GM12878 (cell line): Measurements from ENCODE around the gene FAM110A. TPM values are rescaled to one million over a fixed set of nuclear protein-coding genes. Genes with fewer than 3 reads are reported as not detected.

Source experiments
- ATAC-seq: fragments of 200-7000 bp; cut with Tn5 transposase; 3 replicates; pipeline ENCODE4 v1.9.1; 2020; ENCODE audit warnings: mild to moderate bottlenecking, moderate library complexity
- BruUV-seq: library from RNA; stranded (reverse); fragments of 400-500 nt; replicated peaks from 2 replicates; lab custom pipeline; 2021; lab: Mats Ljungman, UMichigan
- CTCF ChIA-PET: fragments of 300-600 bp; sonication (Branson Sonifier 250); formaldehyde crosslinking; extraction: SDS; loops from one replicate; lab custom pipeline; 2021; ENCODE audit warnings: inconsistent platforms; lab: Yijun Ruan, JAX
- POLR2A ChIA-PET: fragments of 350-600 bp; formaldehyde crosslinking; extraction: SDS; loops from one replicate; lab custom pipeline; 2021; ENCODE audit warnings: inconsistent platforms; lab: Charles Lee
- RAD21 ChIA-PET: fragments of 300-600 bp; sonication (Branson Sonifier 250); formaldehyde crosslinking; loops from one replicate; lab custom pipeline; 2023; ENCODE audit warnings: antibody characterized with exemption; ENCODE audit not compliant: unreplicated experiment; lab: Charles Lee
- SMC1A ChIA-PET: fragments of 300-600 bp; sonication (Branson Sonifier 250); formaldehyde crosslinking; loops from one replicate; lab custom pipeline; 2023; ENCODE audit not compliant: unreplicated experiment, uncharacterized antibody; lab: Charles Lee
- DNase-seq: peaks from one replicate; pipeline ENCODE4 v3.0.0-alpha.2; 2011; ENCODE audit warnings: low read depth, low spot score
- FAIRE-seq: peaks from 3 replicates; lab custom pipeline; 2011; peaks lifted over from hg19 to GRCh38; lab: Jason Lieb, UNC
- H2AFZ ChIP-seq: 2 replicates; pipeline ENCODE4 v1.6.0; 2011; ENCODE audit warnings: low read depth, low read length, control low read depth; ENCODE audit not compliant: control insufficient read depth
- H3K27ac ChIP-seq: 2 replicates; pipeline ENCODE4 v1.5.1; 2011; ENCODE audit warnings: control low read depth; ENCODE audit not compliant: control insufficient read depth, insufficient read depth
- H3K27me3 ChIP-seq, 2 experiments: replicated peaks in 1 of 2; 2 replicates each; pipeline versions ENCODE4 v1.6.0 to v1.6.1; 2011; ENCODE audit warnings: low read length in 1 of 2; ENCODE audit not compliant: control insufficient read depth in 2 of 2, insufficient read depth in 2 of 2
- H3K36me3 ChIP-seq, 2 experiments: 2 replicates each; pipeline ENCODE4 v1.5.1; 2011; ENCODE audit warnings: low read length in 1 of 2; ENCODE audit not compliant: control insufficient read depth in 2 of 2, insufficient read depth in 2 of 2
- H3K4me1 ChIP-seq: 2 replicates; pipeline ENCODE4 v1.6.1; 2011; ENCODE audit warnings: mild to moderate bottlenecking, low read length, moderate library complexity, mixed read lengths; ENCODE audit not compliant: control insufficient read depth, insufficient read depth
- H3K4me2 ChIP-seq: 2 replicates; pipeline ENCODE4 v1.6.0; 2011; ENCODE audit warnings: control low read depth; ENCODE audit not compliant: control insufficient read depth, insufficient read depth
- H3K4me3 ChIP-seq: fragments of 200-600 bp; sonication (generic); 2 replicates; pipeline ENCODE4 v1.5.1; 2016
- H3K79me2 ChIP-seq: 2 replicates; pipeline ENCODE4 v1.6.0; 2011; ENCODE audit warnings: low read length; ENCODE audit not compliant: control insufficient read depth, insufficient read depth
- H3K9ac ChIP-seq: 2 replicates; pipeline ENCODE4 v1.8.0; 2011; ENCODE audit warnings: low read length, control low read depth, mixed read lengths; ENCODE audit not compliant: control insufficient read depth, insufficient read depth
- H3K9me3 ChIP-seq: replicated peaks from 3 replicates; pipeline ENCODE4 v1.5.1; 2011; ENCODE audit warnings: mild to moderate bottlenecking, low read length; ENCODE audit not compliant: control insufficient read depth, insufficient read depth
- H4K20me1 ChIP-seq: 2 replicates; pipeline ENCODE4 v1.6.0; 2011; ENCODE audit not compliant: control insufficient read depth, insufficient read depth
- FOXK2 ChIP-seq: fragments of 450-650 bp; IDR thresholded peaks from 2 replicates; pipeline ENCODE4 v1.6.1; 2017; ENCODE audit warnings: mild to moderate bottlenecking, moderate library complexity
- KAT2A ChIP-seq: conservative IDR thresholded peaks from 2 replicates; pipeline ENCODE4 v1.6.1; 2011; ENCODE audit warnings: low read depth, low read length; ENCODE audit not compliant: control insufficient read depth
- MAX ChIP-seq: IDR thresholded peaks from 2 replicates; pipeline ENCODE4 v1.6.1; 2012; ENCODE audit warnings: low read depth, low read length, improper control_type of control experiment
- MEF2B ChIP-seq: fragments of 450-650 bp; IDR thresholded peaks from 2 replicates; pipeline ENCODE4 v1.6.1; 2018; ENCODE audit warnings: mild to moderate bottlenecking, moderate library complexity; ENCODE audit not compliant: partially characterized antibody, poor library complexity, severe bottlenecking
- NFYA ChIP-seq: IDR thresholded peaks from 2 replicates; pipeline ENCODE4 v1.6.1; 2011; ENCODE audit warnings: low read depth, mild to moderate bottlenecking, low read length, improper control_type of control experiment, borderline replicate concordance
- POLR2AphosphoS5 ChIP-seq: IDR thresholded peaks from 2 replicates; pipeline ENCODE4 v1.6.1; 2011; ENCODE audit warnings: mild to moderate bottlenecking, low read length, inconsistent platforms
- RUNX3 ChIP-seq: IDR thresholded peaks from 2 replicates; pipeline ENCODE4 v1.6.1; 2012; ENCODE audit warnings: low read length, inconsistent platforms
- USF1 ChIP-seq: IDR thresholded peaks from 2 replicates; pipeline ENCODE4 v1.6.1; 2011; ENCODE audit warnings: borderline replicate concordance, low read depth, mild to moderate bottlenecking, moderate library complexity, mixed read lengths, low read length; ENCODE audit not compliant: insufficient read depth; ENCODE audit errors: extremely low read length
- USF2 ChIP-seq: IDR thresholded peaks from 2 replicates; pipeline ENCODE4 v1.6.1; 2011; ENCODE audit warnings: low read depth, low read length, improper control_type of control experiment, borderline replicate concordance
- ZNF207 ChIP-seq: fragments of 450-650 bp; IDR thresholded peaks from 2 replicates; pipeline ENCODE4 v1.6.1; 2014; ENCODE audit warnings: antibody characterized with exemption, mild to moderate bottlenecking, borderline replicate concordance
- ZNF592 ChIP-seq: fragments of 450-650 bp; IDR thresholded peaks from 2 replicates; pipeline ENCODE4 v1.6.1; 2017; ENCODE audit warnings: mild to moderate bottlenecking, moderate library complexity
- WGBS: methylation state at CpG from one replicate; pipeline ENCODE4 v1.1.6; 2016; ENCODE audit warnings: low lambda C conversion rate; ENCODE audit not compliant: insufficient replicate concordance, insufficient coverage; ENCODE audit errors: missing lambda C conversion rate; 5-methylcytosine and 5-hydroxymethylcytosine counted together
- in situ Hi-C: fragments of 300-500 bp; cut with MboI; formaldehyde crosslinking; loops from 9 replicates; pipeline ENCODE4 v1.14.3; 2018; ENCODE audit warnings: mixed read lengths
- intact Hi-C: fragments of 100-400 bp; cut with micrococcal nuclease; formaldehyde crosslinking; loops from one replicate; pipeline ENCODE4 v1.14.2; 2022; ENCODE audit not compliant: unreplicated experiment
- polyA plus RNA-seq, 11 experiments: library from polyadenylated mRNA; depleted of rRNA in 4 of 11; unstranded in 6 of 11; stranded (reverse) in 5 of 11; fragments of >200 nt; fragmentation: Nextera tagmentation in 4 of 11; fragmentation: Illumina TruSeq in 1 of 11; extraction: Ambion mirVana in 4 of 11; extraction: Trizol in 1 of 11; gene quantifications; 1 replicate in 1 of 11; 2 replicates in 10 of 11; pipeline versions ENCODE4 v1.2.1 to v1.2.3, GENCODE V29; 2011 to 2016; ENCODE audit warnings: inconsistent platforms in 2 of 11, missing spikeins in 2 of 11, low read depth in 1 of 11
- total RNA-seq, 4 experiments: library from RNA; depleted of rRNA in 3 of 4; stranded (reverse); fragments of >200 nt in 3 of 4; fragmentation: Illumina TruSeq in 1 of 4; extraction: Trizol in 1 of 4; gene quantifications; 2 replicates each; pipeline versions ENCODE4 v1.2.1 to v1.2.3, GENCODE V29; 2013 to 2021

FAM110A gene
- total and polyA plus RNA-seq, 10 of the 15 experiments (the other 5 are each of a cell fraction or from before 2014, with no cell fraction given): 1.1 to 14.8 (median 7.4) TPM

- ChIA-PET POLR2A (interaction anchor here (2.5 kb wide), 1 partner anchor 11 kb away, joined by 13 read pairs; the partner anchor contains the start of gene FAM110A), CTCF (no interaction called here), SMC1A (no interaction called here), RAD21 (interaction anchor here (0.6 to 2.5 kb wide), 2 partner anchors 10 to 799 kb away, joined by 3 to 16 read pairs; partner anchors contain the start of gene FAM110A)
- Histone ChIP-seq H4K20me1 (no peaks in the 10 kb centered on the region), H3K27ac (no peak overlapping the region), H3K27me3 (no peaks in the 10 kb centered on the region), H2AFZ (no peak overlapping the region), H3K4me1 (peaks cover 36% of the 10 kb centered on the region), H3K4me2 (peak overlapping the region; percentile 33; the same call in 1 of the 2 replicates), H3K9me3 (no peaks in the 10 kb centered on the region), H3K4me3 (no peak overlapping the region), H3K79me2 (no peaks in the 10 kb centered on the region; the same call in 1 of the 2 replicates), H3K36me3 (peaks cover 0 to 5% of the 10 kb centered on the region in 2 experiments; a peak in 2 of 4 replicates)
- BruUV-seq: no TSS peak
- DNase-seq (no peak), FAIRE-seq (no peak), ATAC-seq (no peak)
- WGBS: 65% methylated on average over 9 of the region's 9 CpGs
- intact Hi-C loops (no loop called here), in situ Hi-C loops (no loop called here)
- TF ChIP-seq USF2: no peak
- TF ChIP-seq POLR2AphosphoS5: no peak
- no peak for TF ChIP-seq FOXK2
- no peak for TF ChIP-seq ZNF592
- TF ChIP-seq KAT2A: no peak
- TF ChIP-seq NFYA: no peak
- no peak for TF ChIP-seq MEF2B
- no peak for TF ChIP-seq ZNF207
- TF ChIP-seq USF1: no peak
- TF ChIP-seq RUNX3: no peak
- TF ChIP-seq MAX: no peak
- TF ChIP-seq, all 136 proteins: peak for 0
- no peak overlapping the region for H3K9ac ChIP-seq
Observed at GRCh38 chr20:843912-844311, 10.4 kb downstream of the FAM110A start.
